Neural crest cell (in vitro differentiated cells): ENCODE results near the gene B3GAT3. TPM values are rescaled to one million over a fixed set of nuclear protein-coding genes. Genes with fewer than 3 reads are reported as not detected.

ENCODE experiments used
- DNase-seq: peaks from one replicate; pipeline ENCODE4 v3.0.0; 2021; ENCODE audit warnings: low read depth, mixed read lengths, low spot score
- H3K27ac Mint-ChIP-seq: one replicate; pipeline ENCODE4 v1.8.0; 2021; ENCODE audit warnings: mild to moderate bottlenecking, mixed read lengths; ENCODE audit not compliant: unreplicated experiment
- H3K27me3 Mint-ChIP-seq: 2 replicates; pipeline ENCODE4 v1.8.0; 2021; ENCODE audit warnings: low read depth, mild to moderate bottlenecking, mixed read lengths
- H3K36me3 Mint-ChIP-seq: 2 replicates; pipeline ENCODE4 v1.8.0; 2021; ENCODE audit warnings: low read depth, mild to moderate bottlenecking, mixed read lengths
- H3K4me1 Mint-ChIP-seq: 2 replicates; pipeline ENCODE4 v1.8.0; 2021; ENCODE audit warnings: mixed read lengths
- H3K4me3 Mint-ChIP-seq: one replicate; pipeline ENCODE4 v1.8.0; 2021; ENCODE audit warnings: mild to moderate bottlenecking, mixed read lengths
- H3K9me3 Mint-ChIP-seq: 2 replicates; pipeline ENCODE4 v1.8.0; 2021; ENCODE audit warnings: mixed read lengths
- CTCF ChIP-seq: fragments of 200-600 bp; sonication (generic); conservative IDR thresholded peaks from 2 replicates; pipeline ENCODE4 v1.5.0; 2021; ENCODE audit warnings: antibody characterized with exemption, mild to moderate bottlenecking
- total RNA-seq: library from RNA; stranded (reverse); gene quantifications from 2 replicates; pipeline ENCODE4 v1.2.1, GENCODE V29; 2021

B3GAT3 gene
- total RNA-seq, 1 donor from 2014 or later: 57.4 TPM

GRCh38 chr11:62603776-62604299 is 17.9 kb downstream of the B3GAT3 start:
- TF ChIP-seq CTCF: no peak
- H3K9me3 Mint-ChIP-seq: no peaks in the 10 kb centered on the region
- no peak overlapping the region for H3K27ac Mint-ChIP-seq
- peaks cover 23% of the 10 kb centered on the region for H3K27me3 Mint-ChIP-seq
- peaks cover 56% of the 10 kb centered on the region for H3K4me1 Mint-ChIP-seq
- H3K4me3 Mint-ChIP-seq: peak overlapping the region; percentile 81
- no peak for DNase-seq
- peaks cover 26% of the 10 kb centered on the region for H3K36me3 Mint-ChIP-seq

- Mint-ChIP-seq H3K27me3 (peaks cover 23% of the 10 kb centered on the region), H3K36me3 (peaks cover 30% of the 10 kb centered on the region), H3K9me3 (no peaks in the 10 kb centered on the region), H3K4me3 (peak overlapping the region; percentile 81), H3K4me1 (peaks cover 58% of the 10 kb centered on the region), H3K27ac (no peak overlapping the region)
- TF ChIP-seq CTCF: no peak
- no peak for DNase-seq
Measured at GRCh38 chr11:62603072-62603408, 18.7 kb downstream of the B3GAT3 start.

GRCh38 chr11:62602141-62603071 is 19.4 kb downstream of the B3GAT3 start:
- Mint-ChIP-seq H3K9me3 (no peaks in the 10 kb centered on the region), H3K4me3 (peak overlapping the region; percentile 94), H3K4me1 (peaks cover 58% of the 10 kb centered on the region), H3K27me3 (peaks cover 23% of the 10 kb centered on the region), H3K36me3 (peaks cover 35% of the 10 kb centered on the region), H3K27ac (peak overlapping the region; percentile 59)
- DNase-seq: peak; percentile 26
- TF ChIP-seq CTCF: no peak

GRCh38 chr11:62601372-62602140 is 20.2 kb downstream of the B3GAT3 start, which contains the start of gene MTA2:
TSS of gene MTA2 (minus strand) at chr11:62601865. CDS start at chr11:62601450, 415 bp downstream.
- no peak for TF ChIP-seq CTCF
- Mint-ChIP-seq H3K27me3 (peaks cover 23% of the 10 kb centered on the region), H3K4me3 (peak within 1 kb of the TSS; percentile 94), H3K27ac (peak within 1 kb of the TSS; percentile 90), H3K9me3 (no peaks in the 10 kb centered on the region), H3K36me3 (peaks cover 35% of the 10 kb centered on the region), H3K4me1 (peaks cover 58% of the 10 kb centered on the region)
- peak; percentile 100 for DNase-seq

- no peak for DNase-seq
- peaks cover 23% of the 10 kb centered on the region for H3K27me3 Mint-ChIP-seq
- no peak for TF ChIP-seq CTCF
Measured at GRCh38 chr11:62601122-62601371, 20.7 kb downstream of the B3GAT3 start.

More at GRCh38 chr11:62601122-62601371, 20.7 kb downstream of the B3GAT3 start:
- Mint-ChIP-seq H3K4me3 (peak overlapping the region; percentile 94), H3K9me3 (no peaks in the 10 kb centered on the region), H3K27ac (peak overlapping the region; percentile 85), H3K4me1 (peaks cover 58% of the 10 kb centered on the region), H3K36me3 (peaks cover 35% of the 10 kb centered on the region)
